GM13976 (cell line): Measurements from ENCODE around the gene TMEM233.

ENCODE experiments used
- DNase-seq: peaks from one replicate; pipeline ENCODE4 v3.0.0; 2012; ENCODE audit warnings: low spot score
- in situ Hi-C: fragments of 300-500 bp; cut with MboI; formaldehyde crosslinking; loops from one replicate; pipeline ENCODE4 v1.12.0; 2022; ENCODE audit warnings: low sequenced_read_pairs, mixed read lengths, inconsistent platforms; ENCODE audit not compliant: unreplicated experiment
- TF ChIP-seq, protein P1 (sequence below): IDR thresholded peaks from 2 replicates; pipeline ENCODE4 v1.5.1; 2012; ENCODE audit warnings: borderline replicate concordance, mild to moderate bottlenecking; ENCODE audit not compliant: insufficient read depth; ENCODE audit errors: extremely low read depth, missing control alignments, control extremely low read depth

Gene TMEM233

DNA sequence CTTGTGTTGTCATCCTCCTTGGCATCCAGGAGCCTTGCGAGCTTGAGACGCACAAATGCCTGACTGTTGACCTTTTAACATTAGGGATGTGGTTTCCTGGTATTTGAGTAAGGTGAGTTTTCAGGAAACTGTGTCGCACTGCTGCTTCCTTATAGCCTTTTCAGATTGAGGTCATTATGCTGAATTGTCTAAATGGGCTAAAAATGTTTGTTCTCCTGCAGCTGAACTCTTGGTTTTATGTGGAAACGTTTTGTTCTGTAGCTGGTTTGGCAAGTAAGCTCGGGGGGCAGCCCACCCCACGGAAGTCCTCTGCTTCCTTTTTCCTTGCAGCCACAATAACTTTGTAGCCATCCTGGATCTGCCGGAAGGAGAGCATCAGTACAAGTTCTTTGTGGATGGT, 80.1 kb downstream of the TMEM233 start:
- no peak for DNase-seq
- in situ Hi-C loops: no loop called here
- TF ChIP-seq, protein P1, sequence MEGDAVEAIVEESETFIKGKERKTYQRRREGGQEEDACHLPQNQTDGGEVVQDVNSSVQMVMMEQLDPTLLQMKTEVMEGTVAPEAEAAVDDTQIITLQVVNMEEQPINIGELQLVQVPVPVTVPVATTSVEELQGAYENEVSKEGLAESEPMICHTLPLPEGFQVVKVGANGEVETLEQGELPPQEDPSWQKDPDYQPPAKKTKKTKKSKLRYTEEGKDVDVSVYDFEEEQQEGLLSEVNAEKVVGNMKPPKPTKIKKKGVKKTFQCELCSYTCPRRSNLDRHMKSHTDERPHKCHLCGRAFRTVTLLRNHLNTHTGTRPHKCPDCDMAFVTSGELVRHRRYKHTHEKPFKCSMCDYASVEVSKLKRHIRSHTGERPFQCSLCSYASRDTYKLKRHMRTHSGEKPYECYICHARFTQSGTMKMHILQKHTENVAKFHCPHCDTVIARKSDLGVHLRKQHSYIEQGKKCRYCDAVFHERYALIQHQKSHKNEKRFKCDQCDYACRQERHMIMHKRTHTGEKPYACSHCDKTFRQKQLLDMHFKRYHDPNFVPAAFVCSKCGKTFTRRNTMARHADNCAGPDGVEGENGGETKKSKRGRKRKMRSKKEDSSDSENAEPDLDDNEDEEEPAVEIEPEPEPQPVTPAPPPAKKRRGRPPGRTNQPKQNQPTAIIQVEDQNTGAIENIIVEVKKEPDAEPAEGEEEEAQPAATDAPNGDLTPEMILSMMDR: no peak

DNA sequence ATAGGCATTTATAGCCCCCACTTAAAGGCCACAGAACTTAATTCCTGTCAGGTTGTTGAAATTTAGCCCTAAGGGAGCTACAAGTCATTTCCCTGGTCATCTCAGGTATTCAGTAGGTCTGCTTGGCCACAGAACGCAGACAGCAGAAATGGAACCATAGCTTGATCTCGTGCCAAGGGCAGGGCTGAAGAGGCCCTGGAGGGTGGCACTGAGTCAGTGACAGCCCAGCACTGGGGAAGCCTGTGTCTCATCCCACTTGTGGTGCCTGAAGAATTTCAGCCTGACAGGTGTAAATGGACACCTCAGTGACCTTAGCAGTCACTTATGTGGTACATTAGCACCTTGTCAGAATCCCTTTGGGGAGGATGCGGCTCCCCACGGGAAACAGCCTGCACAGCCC, 81.0 kb downstream of the TMEM233 start:
- in situ Hi-C loops: no loop called here
- TF ChIP-seq, protein P1: no peak
- DNase-seq: no peak

DNA sequence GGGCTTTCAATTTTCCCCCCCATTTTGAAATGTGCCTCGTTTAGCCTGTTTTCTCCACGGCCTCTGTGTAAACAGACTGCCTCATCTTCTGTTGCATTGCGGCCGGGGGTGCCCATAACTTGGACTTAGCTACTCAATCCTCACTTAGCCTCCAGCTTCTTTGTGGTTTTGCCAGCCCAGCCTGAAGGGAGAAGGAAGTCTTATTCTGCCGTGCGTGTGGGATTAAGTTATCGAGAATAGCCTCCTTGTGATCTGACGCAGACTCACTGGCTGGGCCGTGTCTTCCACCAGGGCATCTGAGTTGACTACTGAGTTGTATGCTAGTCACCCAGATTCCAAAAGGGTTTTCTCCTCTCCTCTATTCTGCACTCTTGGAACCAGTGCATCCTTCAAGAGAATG, 82.4 kb downstream of the TMEM233 start:
- TF ChIP-seq, protein P1: no peak
- DNase-seq: no peak
- in situ Hi-C loops: no loop called here

DNA sequence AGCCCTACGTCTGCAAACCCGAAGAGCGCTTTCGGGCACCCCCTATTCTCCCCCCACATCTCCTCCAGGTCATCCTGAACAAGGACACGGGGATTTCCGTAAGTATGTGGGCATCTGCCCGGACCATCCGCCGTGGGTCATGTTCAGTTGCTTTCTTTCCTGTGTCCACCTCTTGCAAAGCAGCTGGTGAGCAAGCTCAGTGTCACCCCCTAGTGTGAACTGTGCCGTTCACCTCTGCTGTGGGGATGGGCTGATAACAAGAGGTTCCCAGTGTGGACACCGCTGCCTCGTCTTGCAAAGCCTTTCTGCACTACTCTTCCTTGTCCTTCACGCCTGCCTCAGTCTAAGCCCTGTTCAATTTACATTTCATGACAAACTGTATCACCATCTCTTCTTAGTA, 83.0 kb downstream of the TMEM233 start:
- TF ChIP-seq, protein P1: no peak
- in situ Hi-C loops: no loop called here

DNA sequence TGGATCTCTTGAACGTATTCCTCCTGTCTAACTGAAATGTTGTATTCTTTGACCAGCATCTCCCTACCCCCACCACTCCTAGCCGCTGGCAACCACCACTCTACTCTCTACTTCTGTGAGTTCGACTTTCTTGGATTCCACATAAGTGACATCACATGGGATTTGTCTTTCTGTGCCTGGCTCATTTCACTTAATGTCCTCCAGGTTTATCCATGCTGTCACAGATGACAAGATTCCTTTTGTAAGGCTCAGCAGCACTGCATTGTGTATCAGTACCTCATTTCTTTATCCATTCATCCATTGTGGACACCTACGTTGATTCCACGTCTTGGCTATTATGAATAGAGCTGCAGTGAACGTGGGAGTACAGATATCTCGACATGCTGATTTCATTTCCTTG, 84.9 kb downstream of the TMEM233 start:
- DNase-seq: no peak
- TF ChIP-seq, protein P1: no peak
- in situ Hi-C loops: no loop called here

More for the DNA sequence above, 83.0 kb downstream of the TMEM233 start:
- no peak for DNase-seq

DNA sequence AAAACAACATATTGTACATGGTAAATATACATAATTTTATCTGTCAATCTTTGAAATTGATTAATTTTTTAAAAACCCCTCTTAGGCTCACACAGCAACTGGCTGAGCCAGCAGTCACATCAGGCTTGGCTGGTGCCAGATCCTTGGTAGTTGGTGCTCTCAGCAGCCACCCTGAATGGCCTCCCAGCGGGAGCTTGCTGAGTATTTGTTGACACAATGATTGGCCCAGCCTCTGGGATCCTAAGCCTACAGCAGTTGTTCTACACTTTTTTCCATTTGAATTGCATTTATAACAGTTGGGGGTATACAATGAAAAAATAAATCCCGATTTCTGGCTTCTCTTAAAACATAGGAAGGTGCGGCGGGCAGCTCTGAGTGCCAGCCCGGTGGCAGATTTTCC, 85.5 kb downstream of the TMEM233 start:
- in situ Hi-C loops: no loop called here
- TF ChIP-seq, protein P1: no peak
- DNase-seq: no peak

DNA sequence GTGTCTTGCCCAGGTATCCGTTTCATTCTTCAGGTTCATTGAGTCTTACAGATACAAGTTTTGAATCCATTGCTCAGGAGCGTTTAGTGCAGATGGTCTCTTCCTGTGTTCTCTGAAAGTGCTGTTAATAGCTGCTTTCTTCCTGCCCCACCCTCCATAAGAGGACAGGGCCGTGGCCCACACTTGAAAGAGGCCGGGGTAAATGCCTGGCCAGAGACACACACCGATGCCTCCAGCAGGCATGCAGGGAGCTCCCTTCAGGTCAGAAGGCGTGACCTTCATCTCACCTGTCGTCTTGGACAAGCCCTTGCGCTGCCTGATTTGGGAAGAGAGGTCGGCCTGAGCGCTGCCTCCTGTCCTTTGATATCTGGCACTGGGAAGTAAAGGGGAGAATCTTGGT, 85.9 kb downstream of the TMEM233 start:
- no peak for DNase-seq
- TF ChIP-seq, protein P1: no peak
- in situ Hi-C loops: no loop called here
